NK-92 treated with Interleukin-12 subunit alpha and Interleukin-12 subunit beta, amount 100 ng/mL, for 24 hours (cell line): ENCODE measurements around the gene EML6.
A peak's percentile ranks its signal among the peaks of the same experiment; 100 is the strongest.
"Not testable (repeated sequence)": the region's sequence is repeated elsewhere in the genome, so short reads cannot be mapped to it uniquely, and the experiment has no call there.

ENCODE experiments used
- DNase-seq: peaks from one replicate; lab custom pipeline; 2025; lab: John Stamatoyannopoulos, UW

Gene EML6

DNA sequence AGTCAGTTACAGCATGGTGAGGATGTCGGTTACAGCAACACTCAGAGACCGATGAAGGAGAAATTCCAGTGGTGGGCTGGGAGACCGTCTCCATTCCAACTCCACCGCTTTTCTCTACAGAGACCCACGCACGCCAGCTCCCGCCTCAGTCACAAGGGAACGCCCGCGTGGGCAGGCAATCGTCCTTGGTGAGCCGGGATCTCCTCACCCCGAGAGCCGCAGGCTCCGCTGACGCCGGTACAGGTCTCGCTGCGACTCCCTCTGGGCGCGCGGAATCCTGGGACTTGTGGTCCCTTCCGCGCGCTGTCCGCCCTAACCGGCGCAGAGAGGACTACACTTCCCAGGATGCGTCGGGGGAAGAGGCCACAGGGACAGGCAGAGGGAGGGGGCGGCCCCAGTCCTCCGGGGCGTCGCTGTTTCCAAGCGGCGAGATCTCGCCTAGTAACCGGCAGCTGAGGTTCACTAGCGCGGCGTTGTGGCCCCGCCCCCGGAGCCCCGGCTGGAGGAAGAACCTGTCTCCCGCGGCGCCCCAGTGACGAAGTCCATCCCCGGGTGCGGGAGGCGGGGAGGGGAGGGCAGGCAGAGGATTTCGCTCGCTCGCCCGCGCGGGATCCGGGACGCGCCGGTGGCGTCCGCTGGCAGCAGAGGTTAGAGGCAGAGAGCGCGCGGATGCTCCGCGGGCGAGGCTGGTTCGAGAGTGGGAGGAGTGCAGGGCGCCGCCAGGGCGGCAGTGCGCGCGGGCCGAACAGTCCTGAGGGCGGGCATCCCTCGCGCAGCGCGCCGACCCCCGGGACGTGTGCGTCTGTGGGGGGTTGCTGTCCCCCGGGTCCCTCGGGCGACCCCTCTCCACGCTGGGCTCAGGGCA, at the start of gene EML6:
EML6 (plus strand) TSS at position 532 of the 865 bp plus-strand sequence. CDS start 1,400 bp downstream, outside the sequence.
- DNase-seq, result peak; percentile 97

DNA sequence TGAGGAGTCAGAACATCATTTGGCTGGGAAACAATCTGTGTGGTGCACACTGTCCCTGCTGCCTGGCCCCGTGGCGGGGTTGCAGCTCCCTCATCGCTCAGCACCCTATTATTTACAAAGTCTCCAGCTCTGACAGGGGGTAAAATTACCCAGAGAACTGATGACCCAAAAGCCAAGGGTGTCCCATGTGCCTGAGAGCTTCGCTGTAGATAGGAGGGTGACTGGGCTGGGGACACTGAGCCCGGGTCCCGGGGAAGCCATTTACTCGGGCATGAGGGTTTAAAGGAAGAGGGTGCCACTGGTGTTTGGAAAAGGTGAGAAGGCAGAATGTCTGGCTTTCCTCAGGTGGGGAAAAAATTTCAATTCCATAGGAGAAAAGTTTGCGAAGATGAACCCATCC, 48.2 kb upstream of the EML6 start:
- no peak for DNase-seq

DNA sequence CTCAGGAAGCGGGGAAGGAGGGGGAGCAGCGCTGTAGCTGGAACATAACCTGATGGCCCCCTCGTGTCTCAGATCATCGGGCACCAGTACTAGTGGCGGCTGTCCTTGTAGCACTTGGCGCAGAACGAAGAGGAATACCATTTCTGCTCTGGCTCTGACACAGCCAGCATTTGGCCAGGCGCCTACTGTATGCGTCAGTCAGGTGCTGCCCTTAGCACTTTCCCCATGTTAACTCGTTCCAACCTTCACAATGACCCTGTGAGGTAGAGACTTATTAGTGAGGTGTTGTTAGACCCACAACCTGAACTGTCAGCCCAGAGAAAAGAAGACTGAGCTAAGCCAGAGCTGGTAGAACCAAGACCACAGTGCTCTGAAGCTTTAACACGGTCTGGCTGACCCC, 47.7 kb upstream of the EML6 start:
- DNase-seq, result no peak

DNA sequence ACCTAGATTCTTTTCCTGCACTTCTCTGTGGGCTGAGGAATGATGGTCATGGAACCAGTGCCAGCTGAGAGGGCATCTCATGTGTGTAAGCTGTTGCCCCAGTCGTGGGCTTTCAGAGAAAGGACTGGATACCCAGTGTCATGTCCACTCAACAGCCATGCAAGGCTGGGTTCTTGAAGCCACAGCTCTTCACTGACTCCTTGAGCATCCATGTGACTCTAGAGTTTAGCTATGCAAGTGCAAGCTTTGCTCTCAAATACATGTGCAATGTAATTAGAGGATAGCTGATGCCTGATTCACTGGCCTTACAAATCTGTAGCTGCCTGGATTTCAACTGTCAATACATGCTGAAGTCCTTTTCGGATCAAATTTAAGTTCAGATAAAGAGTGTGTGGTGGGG, 46.8 kb upstream of the EML6 start:
- DNase-seq, result no peak

DNA sequence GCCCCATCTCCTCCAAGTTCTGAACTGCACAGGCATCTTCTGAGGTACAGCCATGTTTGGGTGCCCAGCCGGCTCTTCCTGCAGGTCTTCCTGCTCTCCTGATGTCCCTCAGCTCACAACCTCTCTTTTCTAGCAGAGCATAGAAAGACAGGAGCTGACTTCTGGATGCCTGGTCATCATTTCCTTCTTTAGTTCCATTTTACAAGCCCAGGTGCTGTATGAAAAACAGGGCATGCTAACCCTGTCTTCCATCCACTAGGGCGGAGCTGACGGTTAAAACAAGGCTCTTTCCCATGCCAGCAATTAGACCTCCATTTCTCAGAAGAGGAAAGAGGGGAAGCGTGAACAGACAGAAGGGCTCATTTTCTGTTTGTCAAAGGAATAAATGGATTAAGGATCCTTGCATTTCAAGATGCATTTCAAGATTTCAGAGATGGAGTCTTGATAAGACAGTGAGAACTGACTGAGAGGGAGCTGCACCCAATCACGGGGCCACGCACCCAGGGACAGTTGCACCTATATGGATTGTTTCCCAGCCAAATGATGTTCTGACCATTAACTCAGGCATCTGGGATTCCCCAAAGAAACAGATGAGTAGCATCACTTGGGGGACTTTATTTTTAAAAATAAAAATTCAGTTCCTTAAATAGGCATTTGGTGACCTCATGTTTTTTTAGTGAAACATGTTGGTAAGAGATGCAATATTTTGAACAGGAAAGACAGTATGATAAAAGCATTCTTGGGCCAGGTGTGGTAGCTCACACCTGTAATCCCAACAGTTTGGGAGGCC, 45.8 kb upstream of the EML6 start:
- no peak for DNase-seq

DNA sequence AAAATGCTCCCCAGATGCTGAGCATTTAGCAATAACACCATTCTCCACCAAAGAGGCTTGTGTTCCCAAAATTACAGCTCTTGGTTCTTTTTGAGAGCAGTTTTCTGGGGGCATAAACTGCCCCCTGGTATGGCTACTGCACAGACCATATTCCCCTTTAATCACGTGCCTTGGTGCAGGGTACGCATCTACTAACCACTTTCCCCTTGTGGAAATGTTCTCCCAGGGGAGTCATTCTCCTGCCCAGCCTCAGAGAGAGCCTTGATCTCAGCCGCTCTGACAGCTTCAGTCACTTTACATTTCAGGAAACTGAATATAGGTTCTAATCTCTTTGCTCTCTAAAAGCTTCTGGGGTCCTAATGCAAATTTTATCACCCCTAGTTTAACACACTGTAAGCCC, 44.7 kb upstream of the EML6 start:
- DNase-seq, result no peak

DNA sequence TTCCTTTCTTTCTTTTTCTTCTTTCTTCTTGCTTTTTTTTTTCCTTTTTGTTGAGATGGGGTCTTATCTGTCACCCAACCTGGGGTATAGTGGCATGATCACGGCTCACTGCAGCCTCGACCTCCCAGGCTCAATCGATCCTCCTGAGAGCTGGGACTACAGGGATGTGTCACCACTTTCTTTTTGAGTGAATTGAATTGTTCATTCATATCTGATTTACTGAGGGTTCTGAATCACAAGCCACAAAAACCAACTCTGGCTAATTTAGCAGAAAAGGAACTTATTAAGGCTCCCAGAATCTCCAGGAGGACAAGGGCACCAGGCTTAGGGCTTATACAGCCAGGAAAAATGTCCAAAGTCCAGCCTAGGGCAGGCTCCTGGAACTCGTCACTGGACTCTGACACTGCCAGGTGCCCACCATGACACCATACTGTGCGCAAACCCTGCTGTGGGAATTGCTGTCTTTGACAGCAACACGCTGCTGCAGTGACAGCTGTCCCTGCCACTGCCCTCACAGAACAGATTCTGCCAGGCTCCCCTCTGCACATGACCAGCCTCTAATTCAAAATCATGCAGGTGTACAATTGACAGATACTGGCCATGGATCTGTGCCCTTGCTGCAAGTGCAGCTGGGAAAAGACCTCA, 42.9 kb upstream of the EML6 start:
- no peak for DNase-seq

DNA sequence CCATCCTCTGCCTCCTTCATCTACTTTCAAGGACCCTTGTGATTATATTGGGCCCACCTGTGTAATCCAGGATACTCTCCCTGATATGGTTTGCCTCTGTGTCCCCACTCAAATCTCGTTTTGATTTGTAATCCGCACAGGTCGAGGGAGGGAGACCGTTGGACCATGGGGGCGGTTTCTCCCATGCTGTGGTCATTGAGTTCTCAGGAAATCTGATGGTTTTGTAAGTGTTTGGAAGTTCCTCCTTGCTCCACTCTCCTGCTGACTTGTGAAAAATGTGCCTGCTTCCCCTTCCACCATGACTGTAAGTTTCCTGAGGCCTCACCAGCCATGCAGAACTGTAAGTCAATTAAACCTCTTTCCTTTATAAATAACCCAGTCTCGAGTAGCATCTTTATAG, 42.0 kb upstream of the EML6 start:
- no peak for DNase-seq

DNA sequence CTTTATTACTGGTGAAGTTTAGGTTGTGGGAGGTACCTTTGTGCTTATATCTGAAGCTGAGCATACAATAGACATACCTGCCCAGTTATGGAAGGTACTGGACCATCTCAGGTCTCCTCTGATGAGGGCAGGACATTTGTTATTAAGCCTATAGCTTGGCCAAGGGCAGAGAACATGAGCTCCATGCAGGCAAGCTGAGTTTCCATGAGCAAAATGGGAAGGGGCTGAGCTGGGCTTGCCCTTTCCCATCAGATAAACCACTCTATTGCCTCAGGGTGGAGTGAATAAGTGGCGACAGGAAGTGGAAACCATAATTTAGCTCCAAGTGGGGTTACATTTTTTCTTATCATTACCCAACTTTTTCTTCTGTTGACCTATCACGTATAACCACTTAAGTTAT, 39.9 kb upstream of the EML6 start:
- no peak for DNase-seq

DNA sequence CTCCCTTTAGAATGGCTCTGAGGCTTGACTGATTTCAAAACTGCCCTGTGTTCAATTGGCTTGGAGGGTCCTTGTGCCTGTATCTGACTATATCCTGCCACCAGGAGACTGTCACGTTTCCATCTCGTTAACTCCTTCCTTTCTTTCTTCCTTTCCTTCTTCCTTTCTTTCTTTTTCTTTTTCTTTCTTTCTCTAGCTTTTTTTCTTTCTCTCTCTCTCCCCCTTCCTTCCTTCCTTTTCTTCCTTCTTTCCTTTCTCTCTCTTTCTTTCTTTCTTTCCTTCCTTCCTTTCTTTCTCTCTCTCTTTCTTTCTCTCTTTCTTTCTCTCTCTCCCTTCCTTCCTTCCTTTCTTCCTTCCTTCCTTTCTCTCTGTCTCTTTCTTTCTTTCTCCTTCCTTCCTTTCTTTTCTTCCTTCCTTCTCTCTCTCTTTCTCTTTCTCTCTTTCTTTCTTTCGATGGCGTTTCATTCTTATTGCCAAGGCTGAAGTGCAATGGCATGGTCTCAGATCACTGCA, 38.1 kb upstream of the EML6 start:
- no peak for DNase-seq

DNA sequence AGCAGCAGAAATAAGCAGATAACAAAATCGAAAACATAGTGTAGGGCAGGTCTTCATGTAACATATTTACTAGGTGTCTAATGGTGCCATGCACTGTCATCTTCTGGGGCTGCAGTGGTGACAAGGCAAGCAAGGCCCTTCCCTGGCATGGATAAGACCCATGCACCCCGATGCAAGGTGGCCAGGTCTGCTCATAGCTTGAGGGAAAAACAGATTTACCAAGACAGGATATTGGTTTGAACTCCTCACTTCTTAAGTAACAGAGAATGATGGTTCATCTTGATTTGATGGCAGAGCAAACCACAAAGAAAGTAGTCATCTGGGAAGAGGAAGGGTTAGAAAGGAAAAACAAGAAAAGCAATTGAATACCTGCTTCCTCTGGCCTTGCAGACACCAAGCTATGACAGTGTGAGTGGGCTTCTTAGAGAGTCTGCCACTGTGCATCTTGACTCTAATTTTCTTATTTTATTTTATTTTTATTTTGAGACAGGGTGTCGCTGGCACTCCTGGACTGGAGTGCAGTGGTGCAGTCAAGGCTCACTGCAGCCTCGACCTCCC, 35.8 kb upstream of the EML6 start:
- no peak for DNase-seq

DNA sequence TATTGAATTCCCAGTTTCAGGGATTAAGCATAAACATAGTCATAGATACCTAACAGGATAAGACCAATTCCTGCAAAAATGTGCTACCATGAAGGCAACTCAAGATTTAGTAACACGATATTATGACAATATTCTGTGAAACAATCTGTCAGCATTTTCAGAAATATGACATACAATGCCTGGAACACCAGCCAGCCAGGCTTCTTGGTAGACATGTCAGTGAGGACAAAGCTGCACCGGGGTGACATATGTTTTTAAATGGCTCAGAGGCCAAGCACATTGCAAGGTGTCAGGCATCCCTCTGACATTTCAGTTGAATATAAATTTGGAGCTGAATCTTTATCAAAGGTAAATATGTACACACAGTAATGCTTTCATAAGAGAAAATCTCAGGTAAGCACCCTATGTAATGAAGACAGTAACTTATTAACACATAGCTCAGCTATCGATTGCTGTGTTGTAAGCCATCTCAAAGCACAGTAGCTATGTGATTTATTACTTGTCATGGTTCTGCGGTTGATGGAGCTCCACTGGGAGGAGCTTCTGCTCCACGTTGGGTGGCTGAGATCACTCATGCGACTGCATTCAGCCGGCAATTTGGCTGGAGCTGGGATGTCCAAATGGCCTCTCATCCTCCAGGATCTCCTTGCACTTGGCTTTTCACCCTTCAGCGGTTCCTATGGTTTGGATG, 31.9 kb upstream of the EML6 start:
- no peak for DNase-seq

DNA sequence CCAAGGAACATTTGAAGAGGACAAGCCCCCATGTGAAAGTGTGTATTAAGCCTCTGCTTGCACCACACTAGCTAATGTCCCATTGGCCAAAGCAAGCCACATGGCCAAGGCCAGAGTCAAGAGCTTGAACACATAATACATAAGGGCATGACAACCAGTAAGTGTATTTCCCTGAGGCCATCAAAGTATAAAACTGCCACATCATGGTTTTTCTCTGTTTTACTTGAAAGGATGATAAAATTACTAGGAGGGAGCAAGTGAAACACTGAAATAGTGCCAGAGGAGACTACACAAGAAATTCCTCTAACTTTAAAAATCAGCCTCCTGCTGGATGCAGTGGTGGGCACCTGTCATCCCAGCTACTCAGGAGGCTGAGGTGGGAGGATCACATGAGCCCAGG, 30.9 kb upstream of the EML6 start:
- no peak for DNase-seq

DNA sequence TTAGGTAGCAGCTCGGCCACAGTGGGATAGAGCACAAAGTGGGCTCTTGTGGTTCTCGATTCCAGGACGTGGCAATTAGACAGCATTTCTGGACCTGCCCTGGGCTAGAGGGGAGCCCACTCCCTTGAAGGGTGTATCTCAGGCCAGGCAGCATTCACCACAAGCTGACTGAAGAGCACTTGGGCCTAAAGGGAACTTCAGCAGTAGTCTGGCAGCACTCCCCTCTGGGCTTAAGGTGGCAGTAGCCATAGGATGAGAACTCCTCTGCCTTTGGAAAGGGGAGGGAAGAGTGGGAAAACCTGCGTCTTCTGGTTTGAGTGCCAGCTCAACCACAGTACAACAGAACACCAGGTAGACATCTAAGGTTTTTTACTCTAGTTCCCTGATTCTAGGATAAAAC, 28.1 kb upstream of the EML6 start:
- no peak for DNase-seq

DNA sequence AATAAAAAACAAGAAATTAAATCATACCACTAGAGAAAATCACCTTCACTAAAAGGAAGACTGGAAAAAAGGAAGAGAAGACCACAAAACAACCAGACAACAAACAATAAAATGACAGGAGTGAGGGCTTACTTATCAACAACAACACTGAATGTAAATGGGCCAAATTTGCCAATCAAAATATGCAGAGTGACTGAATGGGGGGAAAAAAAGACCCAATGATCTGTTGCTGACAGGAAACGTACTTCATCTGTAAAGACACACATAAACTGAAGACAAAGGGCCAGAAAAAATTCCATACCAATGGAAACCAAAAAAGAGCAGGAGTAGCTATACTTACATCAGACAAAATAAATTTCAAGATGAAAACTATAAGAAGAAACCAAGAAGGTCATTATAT, 25.5 kb upstream of the EML6 start:
- DNase-seq, result no peak

DNA sequence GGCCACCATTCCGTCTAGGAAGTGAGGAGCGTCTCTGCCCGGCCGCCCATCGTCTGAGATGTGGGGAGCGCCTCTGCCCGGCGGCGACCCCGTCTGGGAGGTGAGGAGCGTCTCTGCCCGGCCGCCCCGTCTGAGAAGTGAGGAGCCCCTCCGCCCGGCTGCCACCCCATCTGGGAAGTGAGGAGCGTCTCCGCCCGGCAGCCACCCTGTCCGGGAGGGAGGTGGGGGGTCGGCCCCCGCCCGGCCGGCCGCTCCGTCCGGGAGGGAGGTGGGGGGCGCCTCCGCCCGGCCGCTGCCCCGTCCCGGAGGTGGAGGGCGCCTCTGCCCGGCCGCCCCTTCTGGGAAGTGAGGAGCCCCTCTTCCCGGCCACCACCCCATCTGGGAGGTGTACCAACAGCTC, 24.5 kb upstream of the EML6 start:
- DNase-seq, result not testable (repeated sequence)

DNA sequence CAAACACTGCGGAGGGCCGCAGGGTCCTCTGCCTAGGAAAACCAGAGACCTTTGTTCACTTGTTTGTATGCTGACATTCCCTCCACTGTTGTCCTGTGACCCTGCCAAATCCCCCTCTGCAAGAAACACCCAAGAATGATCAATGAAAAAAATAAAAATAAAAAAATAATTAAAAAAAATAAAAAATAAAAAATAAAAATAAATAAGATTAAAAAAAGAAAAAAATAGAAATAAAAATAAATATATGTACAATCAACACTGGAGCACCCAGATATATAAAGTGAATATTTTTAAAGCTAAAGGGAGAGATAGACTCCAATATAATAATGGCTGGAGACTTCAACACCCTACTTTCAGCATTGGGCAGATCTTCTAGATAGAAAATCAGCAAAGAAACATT, 23.8 kb upstream of the EML6 start:
- no peak for DNase-seq

DNA sequence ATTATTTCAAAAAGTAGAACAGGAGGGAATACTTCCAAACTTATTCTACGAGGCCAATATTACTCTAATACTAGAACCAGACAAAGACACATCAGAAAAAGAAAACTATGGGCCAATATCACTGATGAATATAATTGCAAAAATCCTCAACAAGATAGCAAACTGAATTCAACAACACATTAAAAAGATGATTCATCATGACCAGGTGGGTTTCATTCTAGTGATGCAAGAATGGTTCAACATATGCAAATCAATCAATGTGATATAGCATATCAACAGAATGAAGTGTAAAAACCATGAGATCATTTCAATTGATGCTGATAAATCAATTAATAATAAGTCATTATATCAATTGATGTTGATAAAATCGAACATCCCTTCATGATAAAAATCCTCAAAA, 22.4 kb upstream of the EML6 start:
- DNase-seq, result no peak

DNA sequence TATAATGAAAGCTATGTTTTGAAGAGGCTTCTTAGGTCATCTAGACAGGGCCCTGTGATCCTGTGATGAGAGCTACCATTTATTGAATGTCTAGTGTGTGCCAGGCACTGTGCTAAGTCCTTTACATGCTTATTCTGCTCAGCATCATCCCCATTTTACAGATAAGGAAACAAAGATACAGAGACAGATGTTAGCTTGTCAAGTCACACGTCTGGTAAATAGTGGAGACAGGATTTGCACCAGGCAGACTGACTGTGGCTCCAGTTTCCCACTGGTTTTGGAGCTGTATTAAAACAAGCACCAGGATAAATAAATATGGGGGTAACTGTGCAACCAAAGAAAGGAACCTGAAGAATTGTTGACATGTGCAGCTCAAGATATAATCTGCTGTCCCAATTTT, 19.2 kb upstream of the EML6 start:
- no peak for DNase-seq

DNA sequence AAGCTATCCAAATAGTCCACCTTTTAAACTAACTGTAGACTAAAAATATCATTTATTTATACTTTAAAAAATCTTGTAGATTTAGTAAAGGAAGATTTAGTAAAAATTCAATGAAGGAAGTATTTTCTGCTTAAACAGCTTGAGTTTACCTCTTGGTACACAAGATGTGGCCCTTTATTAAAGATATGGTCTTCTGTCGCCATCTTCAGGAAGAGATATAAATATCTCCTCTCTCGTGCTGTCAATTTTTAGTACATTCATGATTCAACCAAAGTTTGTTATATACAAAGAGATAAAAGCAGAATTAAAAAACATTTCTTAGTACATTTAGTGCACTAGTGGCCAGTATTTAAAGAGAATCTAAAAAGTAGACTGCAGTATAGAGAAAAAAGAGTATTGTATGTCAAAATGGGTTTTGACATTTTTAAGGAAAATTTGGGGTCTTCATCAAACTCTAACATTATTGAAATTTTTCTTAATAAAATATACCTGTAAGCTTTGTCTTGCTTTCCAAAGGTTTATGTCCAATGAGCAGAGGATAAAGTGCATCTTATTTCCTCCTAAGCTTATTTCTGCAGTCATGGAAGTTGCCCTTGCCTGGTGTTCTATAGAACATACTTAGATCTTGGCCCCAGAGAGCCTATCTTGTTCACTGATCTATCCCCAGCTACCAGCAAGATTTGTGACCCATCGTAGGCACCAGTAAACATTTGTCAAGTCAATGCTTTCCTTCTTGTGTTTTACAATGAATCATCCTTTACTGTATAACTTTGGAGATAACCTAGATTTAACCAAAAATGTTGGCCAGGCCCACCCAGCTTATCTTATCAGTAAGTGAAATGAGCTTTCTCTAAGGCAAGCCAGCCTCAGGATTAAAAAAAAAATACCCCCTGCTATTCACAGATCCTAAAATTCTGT, 18.5 kb upstream of the EML6 start:
- no peak for DNase-seq

DNA sequence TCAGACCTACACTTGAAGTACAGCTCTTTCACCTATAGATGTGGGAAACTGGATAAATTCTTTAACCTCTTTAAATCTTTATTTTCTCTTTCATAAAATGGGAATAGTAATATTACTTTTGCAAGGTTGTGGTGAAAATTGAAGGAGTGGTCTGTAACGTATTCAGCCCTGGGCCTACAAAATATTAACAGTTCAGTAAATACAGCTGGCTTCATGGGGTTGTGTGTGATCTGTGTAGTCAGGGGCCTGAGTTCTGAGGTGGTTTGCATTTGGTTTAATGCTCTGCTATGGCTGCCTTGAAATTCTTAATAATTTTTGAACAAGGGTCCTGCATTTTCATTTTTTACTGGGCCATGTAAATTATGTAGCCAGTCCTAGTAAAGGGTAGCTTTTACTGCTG, 16.8 kb upstream of the EML6 start:
- DNase-seq, result no peak
